WTC11 (cell line): Measurements from ENCODE around the gene MCM3AP. TPM values are rescaled to one million over a fixed set of nuclear protein-coding genes. Genes with fewer than 3 reads are reported as not detected.

Source experiments
- ATAC-seq: fragments of 200-7000 bp; cut with Tn5 transposase; 2 replicates; pipeline ENCODE4 v1.10.0; 2021; ENCODE audit warnings: mild to moderate bottlenecking, moderate library complexity
- CTCF ChIA-PET: fragments of 300-600 bp; sonication (Branson Sonifier 250); formaldehyde crosslinking; loops from one replicate; lab custom pipeline; 2021; ENCODE audit warnings: antibody characterized with exemption; lab: Charles Lee
- POLR2A ChIA-PET: fragments of 350-600 bp; sonication (Branson Sonifier 250); formaldehyde crosslinking; loops from one replicate; lab custom pipeline; 2021; ENCODE audit warnings: antibody characterized with exemption; lab: Charles Lee
- DNase-seq: peaks from one replicate; pipeline ENCODE4 v3.0.0; 2021; ENCODE audit warnings: low spot score
- H3K27ac Mint-ChIP-seq: 2 replicates; pipeline ENCODE4 v1.8.0; 2021; ENCODE audit warnings: mixed read lengths
- H3K27me3 Mint-ChIP-seq: 2 replicates; pipeline ENCODE4 v1.8.0; 2021; ENCODE audit warnings: low read depth, mild to moderate bottlenecking, moderate library complexity, mixed read lengths
- H3K36me3 Mint-ChIP-seq: 2 replicates; pipeline ENCODE4 v1.8.0; 2021; ENCODE audit warnings: mixed read lengths
- H3K4me1 Mint-ChIP-seq: 2 replicates; pipeline ENCODE4 v1.8.0; 2022; ENCODE audit warnings: mixed read lengths
- H3K4me3 Mint-ChIP-seq: 2 replicates; pipeline ENCODE4 v1.8.0; 2021; ENCODE audit warnings: mild to moderate bottlenecking, moderate library complexity, mixed read lengths
- H3K9me3 Mint-ChIP-seq: 2 replicates; pipeline ENCODE4 v1.8.0; 2021; ENCODE audit warnings: mixed read lengths
- EMX1 ChIP-seq: fragments of 250-450 bp; sonication (Bioruptor Pico); IDR thresholded peaks from 2 replicates; pipeline ENCODE4 v1.8.0; 2021; ENCODE audit warnings: mild to moderate bottlenecking
- FOXP1 ChIP-seq: sonication (generic); formaldehyde crosslinking; IDR thresholded peaks from 2 replicates; pipeline ENCODE4 v1.8.0; 2022; ENCODE audit warnings: missing genetic modification reagents, mild to moderate bottlenecking, moderate library complexity, borderline replicate concordance
- JAZF1 ChIP-seq: fragments of 250-450 bp; sonication (Bioruptor Pico); IDR thresholded peaks from 2 replicates; pipeline ENCODE4 v1.9.0; 2021; ENCODE audit warnings: moderate library complexity, mild to moderate bottlenecking, inconsistent platforms
- JUN ChIP-seq: sonication (generic); formaldehyde crosslinking; IDR thresholded peaks from 2 replicates; pipeline ENCODE4 v1.8.0; 2023; ENCODE audit warnings: mild to moderate bottlenecking, missing genetic modification reagents
- KAT7 ChIP-seq: sonication (generic); formaldehyde crosslinking; IDR thresholded peaks from 2 replicates; pipeline ENCODE4 v1.8.1; 2023; ENCODE audit warnings: missing genetic modification reagents, mild to moderate bottlenecking, borderline replicate concordance
- MYBL2 ChIP-seq: sonication (generic); formaldehyde crosslinking; IDR thresholded peaks from 2 replicates; pipeline ENCODE4 v1.8.1; 2023; ENCODE audit warnings: mild to moderate bottlenecking, moderate library complexity, missing genetic modification reagents
- OVOL2 ChIP-seq: fragments of 250-450 bp; sonication (Bioruptor Pico); IDR thresholded peaks from 2 replicates; pipeline ENCODE4 v1.9.0; 2021; ENCODE audit warnings: mild to moderate bottlenecking, borderline replicate concordance
- ZNF138 ChIP-seq: sonication (generic); formaldehyde crosslinking; conservative IDR thresholded peaks from 2 replicates; pipeline ENCODE4 v1.8.1; 2022; ENCODE audit warnings: mild to moderate bottlenecking, moderate library complexity, missing genetic modification reagents
- ZNF416 ChIP-seq: fragments of 250-450 bp; sonication (Bioruptor Pico); IDR thresholded peaks from 2 replicates; pipeline ENCODE4 v1.9.0; 2021; ENCODE audit warnings: mild to moderate bottlenecking, inconsistent platforms
- ZNF671 ChIP-seq: fragments of 250-450 bp; sonication (Bioruptor Pico); IDR thresholded peaks from 2 replicates; pipeline ENCODE4 v1.8.0; 2021; ENCODE audit warnings: mild to moderate bottlenecking
- total RNA-seq: library from RNA; stranded (reverse); gene quantifications from 3 replicates; pipeline ENCODE4 v1.2.3, GENCODE V29; 2021
- TF ChIP-seq, protein P1 (sequence below): sonication (generic); formaldehyde crosslinking; IDR thresholded peaks from 2 replicates; pipeline ENCODE4 v1.8.1; 2022; ENCODE audit warnings: missing genetic modification reagents, borderline replicate concordance
- TF ChIP-seq, protein P2 (sequence below): sonication (generic); formaldehyde crosslinking; IDR thresholded peaks from 2 replicates; pipeline ENCODE4 v1.8.0; 2022; ENCODE audit warnings: mild to moderate bottlenecking, missing genetic modification reagents
- TF ChIP-seq, protein P3 (sequence below): fragments of 250-450 bp; sonication (Bioruptor Pico); conservative IDR thresholded peaks from 2 replicates; pipeline ENCODE4 v1.9.0; 2021; ENCODE audit warnings: mild to moderate bottlenecking
- TF ChIP-seq, protein P4 (sequence below): sonication (generic); formaldehyde crosslinking; IDR thresholded peaks from 2 replicates; pipeline ENCODE4 v1.8.0; 2023; ENCODE audit warnings: missing genetic modification reagents, mild to moderate bottlenecking, borderline replicate concordance
- TF ChIP-seq, protein P5 (sequence below): sonication (generic); formaldehyde crosslinking; IDR thresholded peaks from 2 replicates; pipeline ENCODE4 v1.8.1; 2023; ENCODE audit warnings: mild to moderate bottlenecking, missing genetic modification reagents, moderate library complexity
- TF ChIP-seq, protein P6 (sequence below): fragments of 250-450 bp; sonication (Bioruptor Pico); IDR thresholded peaks from 2 replicates; pipeline ENCODE4 v1.8.0; 2021; ENCODE audit warnings: mild to moderate bottlenecking
- TF ChIP-seq, protein P7 (sequence below): fragments of 250-450 bp; sonication (Bioruptor Pico); IDR thresholded peaks from 2 replicates; pipeline ENCODE4 v1.9.0; 2021; ENCODE audit warnings: mild to moderate bottlenecking
- TF ChIP-seq, protein P8 (sequence below): sonication (generic); formaldehyde crosslinking; IDR thresholded peaks from 2 replicates; pipeline ENCODE4 v1.8.1; 2022; ENCODE audit warnings: mild to moderate bottlenecking, moderate library complexity, missing genetic modification reagents
- TF ChIP-seq, protein P9 (sequence below): sonication (generic); formaldehyde crosslinking; IDR thresholded peaks from 2 replicates; pipeline ENCODE4 v1.8.1; 2022; ENCODE audit warnings: mild to moderate bottlenecking, missing genetic modification reagents, moderate library complexity, borderline replicate concordance

MCM3AP gene
- total RNA-seq, 1 experiment from 2014 or later, result 167 TPM

DNA sequence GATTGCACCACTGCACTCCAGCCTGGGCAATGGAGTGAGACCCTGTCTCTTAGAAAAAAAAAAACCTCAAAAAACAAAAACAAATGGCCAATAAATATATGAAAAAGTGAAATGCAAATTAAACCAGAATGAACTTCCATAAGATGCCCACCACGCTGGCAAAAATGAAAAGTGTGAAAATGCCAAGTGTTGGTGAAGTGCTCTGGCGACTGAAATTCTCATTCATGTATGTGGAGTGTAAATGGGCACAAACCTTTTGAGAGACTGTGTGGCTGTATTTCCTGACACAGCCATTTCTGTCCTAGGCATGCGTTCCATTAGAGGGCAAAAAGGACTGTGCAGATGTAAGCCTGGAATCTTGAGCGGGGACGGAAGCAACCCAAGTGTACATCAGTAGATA lies 19.0 kb upstream of the MCM3AP start:
- H3K4me3 Mint-ChIP-seq, result no peak overlapping the region
- no peaks in the 10 kb centered on the region for H3K27me3 Mint-ChIP-seq
- peaks cover 65% of the 10 kb centered on the region for H3K36me3 Mint-ChIP-seq
- CTCF ChIA-PET, result no interaction called here
- DNase-seq, result no peak
- ATAC-seq, result no peak
- TF ChIP-seq OVOL2 (no peak), EMX1 (CRISPR knock-in tag) (no peak), KAT7 (CRISPR knock-in tag) (no peak), JAZF1 (CRISPR knock-in tag) (no peak), JUN (CRISPR knock-in tag) (no peak), ZNF138 (CRISPR knock-in tag) (no peak), MYBL2 (no peak), ZNF671 (CRISPR knock-in tag) (no peak), ZNF416 (CRISPR knock-in tag) (no peak)
- TF ChIP-seq, protein P1, sequence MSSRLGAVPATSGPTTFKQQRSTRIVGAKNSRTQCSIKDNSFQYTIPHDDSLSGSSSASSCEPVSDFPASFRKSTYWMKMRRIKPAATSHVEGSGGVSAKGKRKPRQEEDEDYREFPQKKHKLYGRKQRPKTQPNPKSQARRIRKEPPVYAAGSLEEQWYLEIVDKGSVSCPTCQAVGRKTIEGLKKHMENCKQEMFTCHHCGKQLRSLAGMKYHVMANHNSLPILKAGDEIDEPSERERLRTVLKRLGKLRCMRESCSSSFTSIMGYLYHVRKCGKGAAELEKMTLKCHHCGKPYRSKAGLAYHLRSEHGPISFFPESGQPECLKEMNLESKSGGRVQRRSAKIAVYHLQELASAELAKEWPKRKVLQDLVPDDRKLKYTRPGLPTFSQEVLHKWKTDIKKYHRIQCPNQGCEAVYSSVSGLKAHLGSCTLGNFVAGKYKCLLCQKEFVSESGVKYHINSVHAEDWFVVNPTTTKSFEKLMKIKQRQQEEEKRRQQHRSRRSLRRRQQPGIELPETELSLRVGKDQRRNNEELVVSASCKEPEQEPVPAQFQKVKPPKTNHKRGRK (CRISPR knock-in tag), result no peak
- TF ChIP-seq, protein P2, sequence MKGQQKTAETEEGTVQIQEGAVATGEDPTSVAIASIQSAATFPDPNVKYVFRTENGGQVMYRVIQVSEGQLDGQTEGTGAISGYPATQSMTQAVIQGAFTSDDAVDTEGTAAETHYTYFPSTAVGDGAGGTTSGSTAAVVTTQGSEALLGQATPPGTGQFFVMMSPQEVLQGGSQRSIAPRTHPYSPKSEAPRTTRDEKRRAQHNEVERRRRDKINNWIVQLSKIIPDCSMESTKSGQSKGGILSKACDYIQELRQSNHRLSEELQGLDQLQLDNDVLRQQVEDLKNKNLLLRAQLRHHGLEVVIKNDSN (CRISPR knock-in tag), result no peak
- TF ChIP-seq, protein P3, sequence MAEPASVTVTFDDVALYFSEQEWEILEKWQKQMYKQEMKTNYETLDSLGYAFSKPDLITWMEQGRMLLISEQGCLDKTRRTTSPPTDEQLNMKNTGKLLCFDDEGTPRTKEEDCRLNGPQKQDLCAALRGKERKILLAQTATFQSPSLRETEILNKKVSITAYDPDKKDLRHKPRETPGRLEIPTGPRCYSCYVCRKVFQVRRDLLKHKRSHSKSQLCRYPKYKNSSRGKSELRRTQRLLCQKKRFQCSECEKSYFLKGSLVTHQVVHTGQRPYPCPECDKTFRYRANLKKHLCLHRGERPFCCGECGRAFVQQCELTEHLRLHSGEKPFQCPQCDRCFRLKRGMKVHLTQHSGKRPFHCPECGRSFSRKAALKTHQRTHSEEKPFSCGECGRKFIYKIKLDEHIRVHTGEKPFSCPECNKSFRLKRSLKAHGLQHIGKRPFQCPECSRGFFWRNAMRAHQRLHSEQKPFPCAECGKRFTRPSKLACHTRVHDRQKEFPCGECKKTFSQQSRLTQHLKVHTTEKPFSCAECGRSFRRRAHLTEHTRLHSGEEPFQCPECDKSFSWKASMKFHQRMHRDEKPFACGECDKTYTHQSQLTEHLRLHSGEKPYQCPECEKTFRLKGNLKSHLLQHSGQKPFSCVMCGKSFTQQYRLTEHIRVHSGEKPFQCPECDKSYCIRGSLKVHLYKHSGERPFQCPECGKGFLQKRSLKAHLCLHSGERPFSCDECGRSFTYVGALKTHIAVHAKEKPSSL, result no peak
- TF ChIP-seq, protein P4, sequence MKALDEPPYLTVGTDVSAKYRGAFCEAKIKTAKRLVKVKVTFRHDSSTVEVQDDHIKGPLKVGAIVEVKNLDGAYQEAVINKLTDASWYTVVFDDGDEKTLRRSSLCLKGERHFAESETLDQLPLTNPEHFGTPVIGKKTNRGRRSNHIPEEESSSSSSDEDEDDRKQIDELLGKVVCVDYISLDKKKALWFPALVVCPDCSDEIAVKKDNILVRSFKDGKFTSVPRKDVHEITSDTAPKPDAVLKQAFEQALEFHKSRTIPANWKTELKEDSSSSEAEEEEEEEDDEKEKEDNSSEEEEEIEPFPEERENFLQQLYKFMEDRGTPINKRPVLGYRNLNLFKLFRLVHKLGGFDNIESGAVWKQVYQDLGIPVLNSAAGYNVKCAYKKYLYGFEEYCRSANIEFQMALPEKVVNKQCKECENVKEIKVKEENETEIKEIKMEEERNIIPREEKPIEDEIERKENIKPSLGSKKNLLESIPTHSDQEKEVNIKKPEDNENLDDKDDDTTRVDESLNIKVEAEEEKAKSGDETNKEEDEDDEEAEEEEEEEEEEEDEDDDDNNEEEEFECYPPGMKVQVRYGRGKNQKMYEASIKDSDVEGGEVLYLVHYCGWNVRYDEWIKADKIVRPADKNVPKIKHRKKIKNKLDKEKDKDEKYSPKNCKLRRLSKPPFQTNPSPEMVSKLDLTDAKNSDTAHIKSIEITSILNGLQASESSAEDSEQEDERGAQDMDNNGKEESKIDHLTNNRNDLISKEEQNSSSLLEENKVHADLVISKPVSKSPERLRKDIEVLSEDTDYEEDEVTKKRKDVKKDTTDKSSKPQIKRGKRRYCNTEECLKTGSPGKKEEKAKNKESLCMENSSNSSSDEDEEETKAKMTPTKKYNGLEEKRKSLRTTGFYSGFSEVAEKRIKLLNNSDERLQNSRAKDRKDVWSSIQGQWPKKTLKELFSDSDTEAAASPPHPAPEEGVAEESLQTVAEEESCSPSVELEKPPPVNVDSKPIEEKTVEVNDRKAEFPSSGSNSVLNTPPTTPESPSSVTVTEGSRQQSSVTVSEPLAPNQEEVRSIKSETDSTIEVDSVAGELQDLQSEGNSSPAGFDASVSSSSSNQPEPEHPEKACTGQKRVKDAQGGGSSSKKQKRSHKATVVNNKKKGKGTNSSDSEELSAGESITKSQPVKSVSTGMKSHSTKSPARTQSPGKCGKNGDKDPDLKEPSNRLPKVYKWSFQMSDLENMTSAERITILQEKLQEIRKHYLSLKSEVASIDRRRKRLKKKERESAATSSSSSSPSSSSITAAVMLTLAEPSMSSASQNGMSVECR, result no peak
- TF ChIP-seq, protein P5, sequence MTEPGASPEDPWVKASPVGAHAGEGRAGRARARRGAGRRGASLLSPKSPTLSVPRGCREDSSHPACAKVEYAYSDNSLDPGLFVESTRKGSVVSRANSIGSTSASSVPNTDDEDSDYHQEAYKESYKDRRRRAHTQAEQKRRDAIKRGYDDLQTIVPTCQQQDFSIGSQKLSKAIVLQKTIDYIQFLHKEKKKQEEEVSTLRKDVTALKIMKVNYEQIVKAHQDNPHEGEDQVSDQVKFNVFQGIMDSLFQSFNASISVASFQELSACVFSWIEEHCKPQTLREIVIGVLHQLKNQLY (CRISPR knock-in tag), result no peak
- TF ChIP-seq, protein P6, sequence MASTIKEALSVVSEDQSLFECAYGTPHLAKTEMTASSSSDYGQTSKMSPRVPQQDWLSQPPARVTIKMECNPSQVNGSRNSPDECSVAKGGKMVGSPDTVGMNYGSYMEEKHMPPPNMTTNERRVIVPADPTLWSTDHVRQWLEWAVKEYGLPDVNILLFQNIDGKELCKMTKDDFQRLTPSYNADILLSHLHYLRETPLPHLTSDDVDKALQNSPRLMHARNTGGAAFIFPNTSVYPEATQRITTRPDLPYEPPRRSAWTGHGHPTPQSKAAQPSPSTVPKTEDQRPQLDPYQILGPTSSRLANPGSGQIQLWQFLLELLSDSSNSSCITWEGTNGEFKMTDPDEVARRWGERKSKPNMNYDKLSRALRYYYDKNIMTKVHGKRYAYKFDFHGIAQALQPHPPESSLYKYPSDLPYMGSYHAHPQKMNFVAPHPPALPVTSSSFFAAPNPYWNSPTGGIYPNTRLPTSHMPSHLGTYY (CRISPR knock-in tag), result no peak
- TF ChIP-seq, all 79 proteins: peak for 0
- POLR2A ChIA-PET, result no interaction called here
- Mint-ChIP-seq H3K4me1 (no peaks in the 10 kb centered on the region), H3K9me3 (no peaks in the 10 kb centered on the region), H3K27ac (no peak overlapping the region)

DNA sequence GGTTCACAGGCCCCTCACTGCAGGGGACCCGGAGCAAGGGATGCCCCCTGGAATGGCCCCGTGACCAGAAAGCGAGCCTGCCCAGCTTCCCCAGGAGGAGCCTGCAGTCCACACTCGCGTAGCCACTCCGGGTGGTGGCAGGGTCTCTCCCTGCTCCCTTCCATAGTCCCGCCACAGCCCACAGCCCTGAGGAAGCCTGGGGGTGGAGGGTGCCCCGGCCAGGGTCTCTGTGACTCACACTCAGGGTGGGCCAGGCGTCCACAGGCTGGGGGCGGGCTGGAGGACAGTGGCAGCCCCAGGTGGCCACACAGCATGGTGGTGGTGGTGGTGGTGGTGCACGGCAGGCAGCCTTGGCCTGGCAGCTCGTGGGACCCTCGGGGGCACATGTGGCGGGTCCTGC lies 16.3 kb upstream of the MCM3AP start:
- POLR2A ChIA-PET, result no interaction called here
- no peaks in the 10 kb centered on the region for H3K9me3 Mint-ChIP-seq
- no peak overlapping the region for H3K4me3 Mint-ChIP-seq
- peaks cover 54% of the 10 kb centered on the region for H3K36me3 Mint-ChIP-seq
- H3K27ac Mint-ChIP-seq, result no peak overlapping the region
- no peak for ATAC-seq
- CTCF ChIA-PET, result interaction anchor here (1.3 kb wide), 1 partner anchor 13 kb away, joined by 4 read pairs; no protein-coding TSS in a partner anchor
- H3K27me3 Mint-ChIP-seq, result peaks cover 11% of the 10 kb centered on the region
- TF ChIP-seq, protein P7, sequence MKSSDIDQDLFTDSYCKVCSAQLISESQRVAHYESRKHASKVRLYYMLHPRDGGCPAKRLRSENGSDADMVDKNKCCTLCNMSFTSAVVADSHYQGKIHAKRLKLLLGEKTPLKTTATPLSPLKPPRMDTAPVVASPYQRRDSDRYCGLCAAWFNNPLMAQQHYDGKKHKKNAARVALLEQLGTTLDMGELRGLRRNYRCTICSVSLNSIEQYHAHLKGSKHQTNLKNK (CRISPR knock-in tag), result no peak
- TF ChIP-seq, protein P8, sequence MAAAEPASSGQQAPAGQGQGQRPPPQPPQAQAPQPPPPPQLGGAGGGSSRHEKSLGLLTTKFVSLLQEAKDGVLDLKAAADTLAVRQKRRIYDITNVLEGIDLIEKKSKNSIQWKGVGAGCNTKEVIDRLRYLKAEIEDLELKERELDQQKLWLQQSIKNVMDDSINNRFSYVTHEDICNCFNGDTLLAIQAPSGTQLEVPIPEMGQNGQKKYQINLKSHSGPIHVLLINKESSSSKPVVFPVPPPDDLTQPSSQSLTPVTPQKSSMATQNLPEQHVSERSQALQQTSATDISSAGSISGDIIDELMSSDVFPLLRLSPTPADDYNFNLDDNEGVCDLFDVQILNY (CRISPR knock-in tag), result no peak
- TF ChIP-seq, protein P9, sequence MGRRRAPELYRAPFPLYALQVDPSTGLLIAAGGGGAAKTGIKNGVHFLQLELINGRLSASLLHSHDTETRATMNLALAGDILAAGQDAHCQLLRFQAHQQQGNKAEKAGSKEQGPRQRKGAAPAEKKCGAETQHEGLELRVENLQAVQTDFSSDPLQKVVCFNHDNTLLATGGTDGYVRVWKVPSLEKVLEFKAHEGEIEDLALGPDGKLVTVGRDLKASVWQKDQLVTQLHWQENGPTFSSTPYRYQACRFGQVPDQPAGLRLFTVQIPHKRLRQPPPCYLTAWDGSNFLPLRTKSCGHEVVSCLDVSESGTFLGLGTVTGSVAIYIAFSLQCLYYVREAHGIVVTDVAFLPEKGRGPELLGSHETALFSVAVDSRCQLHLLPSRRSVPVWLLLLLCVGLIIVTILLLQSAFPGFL (CRISPR knock-in tag), result no peak
- no peak for TF ChIP-seq FOXP1 (CRISPR knock-in tag)
- DNase-seq, result no peak
- peaks cover 3% of the 10 kb centered on the region for H3K4me1 Mint-ChIP-seq
